ENCODE measurements around the gene CDH4.
"Not testable (repeated sequence)": the region's sequence is repeated elsewhere in the genome, so short reads cannot be mapped to it uniquely, and the experiment has no call there.

CDH4 gene

DNA sequence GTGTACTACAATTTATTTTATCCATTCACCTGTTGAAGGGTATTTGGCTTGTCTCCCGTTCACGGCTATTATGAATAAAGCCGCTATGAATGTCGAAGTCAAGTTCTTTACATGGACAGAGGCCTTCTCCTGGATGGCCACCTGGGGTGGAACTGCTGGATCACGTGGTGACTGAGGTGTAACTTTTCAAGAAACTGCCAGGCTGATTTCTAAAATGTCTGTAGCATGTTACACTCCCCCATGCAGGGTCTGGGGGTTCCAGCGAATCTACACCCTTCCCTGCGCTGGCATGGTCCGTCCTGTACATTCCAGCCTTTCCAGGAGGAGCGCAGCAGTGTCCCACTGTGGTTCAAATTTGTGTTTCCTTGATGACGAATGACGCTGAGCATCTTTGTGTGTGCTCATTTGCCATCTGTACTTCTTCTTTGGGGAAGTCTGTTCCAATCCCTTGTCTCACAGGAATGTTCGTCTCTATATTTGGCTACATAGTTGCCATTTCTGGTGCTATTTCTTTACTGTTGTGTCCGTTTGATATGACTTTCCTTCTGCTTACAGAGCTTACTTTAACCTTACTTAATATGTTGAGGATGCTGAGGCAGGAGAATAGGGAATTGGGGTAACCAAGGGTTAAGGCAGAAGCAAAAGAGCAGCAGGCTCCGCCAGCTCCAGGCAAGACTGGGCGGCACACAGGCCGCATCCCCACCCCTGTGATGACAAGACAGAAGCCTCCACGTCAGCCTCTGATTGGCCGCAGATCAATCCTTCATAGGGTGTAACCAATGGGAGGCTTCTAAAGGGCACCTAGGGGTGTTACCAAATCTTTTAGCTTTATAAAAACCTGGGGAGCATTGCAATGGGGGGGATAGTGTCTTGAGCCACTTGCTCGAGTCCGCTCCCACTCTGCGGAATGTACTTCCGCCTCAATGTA is 707.0 kb downstream of the CDH4 start:
- DNase-seq: no peak

DNA sequence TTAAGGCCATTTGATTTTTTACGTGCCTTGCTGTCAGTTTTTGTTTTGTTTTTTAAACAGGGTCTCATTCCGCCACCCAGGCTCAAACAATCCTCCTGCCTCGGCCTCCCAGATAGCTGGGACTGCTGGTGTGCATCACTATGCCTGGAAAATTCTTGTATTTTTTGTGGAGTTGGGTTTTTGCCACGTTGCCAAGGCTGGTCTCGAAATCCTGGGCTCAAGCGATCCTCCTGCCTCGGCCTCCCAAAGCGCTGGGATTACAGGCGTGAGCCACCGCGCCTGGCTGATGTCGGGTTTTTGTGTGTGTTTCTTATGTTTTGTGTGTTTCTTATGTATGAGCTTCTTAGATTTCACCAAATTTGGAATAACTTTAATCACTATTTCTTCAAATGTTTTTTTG is 708.8 kb downstream of the CDH4 start:
- no peak for DNase-seq

DNA sequence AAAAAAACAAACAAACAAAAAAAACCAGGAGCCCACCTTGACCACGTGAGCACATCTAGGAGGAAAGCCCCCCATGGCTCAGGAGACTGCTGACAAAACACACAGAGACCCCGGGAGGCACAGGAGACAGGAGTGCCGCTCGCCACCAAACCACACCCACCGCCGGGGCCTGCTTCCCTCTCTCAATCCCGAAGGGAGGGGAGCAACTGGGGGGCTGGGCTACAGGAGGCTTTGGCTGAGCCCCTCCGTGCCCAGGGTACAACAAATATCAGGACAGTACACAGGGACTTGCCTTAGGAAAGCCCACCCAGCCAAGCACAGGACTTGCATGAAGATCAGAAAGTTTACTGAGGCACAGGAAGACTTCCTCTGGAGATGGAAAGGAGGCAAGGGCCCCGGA is 711.1 kb downstream of the CDH4 start:
- DNase-seq: no peak

DNA sequence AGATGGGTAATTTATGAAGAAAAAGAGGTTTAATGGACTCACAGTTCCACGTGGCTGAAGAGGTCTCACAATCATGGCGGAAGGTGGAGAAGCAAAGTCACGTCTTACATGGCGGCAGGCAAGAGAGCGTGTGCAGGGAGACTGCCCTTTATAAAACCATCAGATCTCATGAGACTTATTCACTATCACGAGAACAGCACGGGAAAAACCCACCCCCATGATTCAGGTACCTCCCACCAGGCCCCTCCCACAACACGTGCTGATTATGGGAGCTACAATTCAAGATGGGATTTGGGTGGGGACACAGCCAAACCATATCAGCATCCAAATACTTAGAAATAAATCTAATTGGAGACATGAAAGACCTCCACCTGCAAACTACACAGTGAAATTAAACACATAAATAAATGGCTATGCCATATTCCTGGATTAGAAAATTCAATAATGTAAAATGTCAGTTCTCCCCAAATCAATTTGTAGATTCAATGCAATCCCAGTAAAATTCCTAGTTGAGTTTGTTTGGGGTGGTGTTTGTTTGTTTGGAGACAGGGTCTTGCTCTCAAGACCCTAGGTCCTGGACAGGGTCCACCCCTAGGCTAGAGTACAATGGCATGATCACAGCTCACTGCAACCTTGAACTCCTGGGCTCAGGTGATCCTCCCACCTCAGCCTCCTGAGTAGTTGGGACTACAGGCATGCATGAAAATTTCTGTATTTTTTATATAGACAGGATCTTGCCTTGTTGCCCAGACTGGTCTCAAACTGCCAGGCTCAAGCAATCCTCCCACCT is 712.0 kb downstream of the CDH4 start:
- DNase-seq: no peak

DNA sequence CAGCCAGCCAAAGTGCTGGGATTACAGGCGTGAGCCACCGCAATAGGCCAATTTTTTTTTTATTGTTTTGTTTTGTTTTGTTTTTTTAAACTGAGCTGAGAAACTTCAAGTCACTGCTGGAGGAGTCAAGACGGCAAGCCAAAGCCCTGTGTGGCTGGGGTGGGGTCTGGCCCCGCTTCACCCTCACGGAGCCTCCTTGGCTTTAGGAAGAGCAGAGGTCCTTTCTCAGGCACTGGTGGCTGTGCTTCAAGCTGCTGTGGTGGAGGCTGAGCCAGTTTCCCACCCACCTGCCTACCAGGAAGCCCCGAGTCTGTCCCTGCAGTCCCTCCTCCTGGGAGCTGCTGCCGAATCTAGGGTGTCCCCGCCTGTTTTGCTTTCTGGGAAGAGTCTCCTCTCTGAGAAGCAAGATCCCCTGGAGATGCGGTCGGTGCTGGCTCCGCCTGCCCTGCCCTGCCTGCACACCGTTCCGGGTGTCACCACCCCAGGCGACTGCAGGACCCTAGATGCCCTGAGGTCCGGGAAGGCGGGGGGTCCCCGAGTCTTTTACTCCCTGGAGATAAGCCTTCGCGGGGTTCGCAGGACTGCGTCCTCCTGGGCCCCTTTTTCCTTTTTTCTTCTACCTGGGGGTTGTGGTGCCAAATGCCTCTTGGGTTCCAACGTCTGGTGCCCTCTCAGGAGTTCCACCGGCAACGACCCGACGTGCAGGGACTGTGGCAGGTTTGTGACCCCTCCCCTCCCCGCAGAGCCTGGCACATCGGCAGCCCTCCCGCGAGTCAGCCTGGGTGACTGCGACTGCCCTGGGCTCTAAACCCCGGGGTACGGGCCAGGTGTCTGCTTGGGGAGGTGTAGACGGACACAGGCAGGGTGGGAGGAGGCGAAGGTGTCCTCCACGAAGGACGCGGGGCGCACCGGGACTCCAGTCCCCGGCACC is 712.9 kb downstream of the CDH4 start:
- no peak for DNase-seq

DNA sequence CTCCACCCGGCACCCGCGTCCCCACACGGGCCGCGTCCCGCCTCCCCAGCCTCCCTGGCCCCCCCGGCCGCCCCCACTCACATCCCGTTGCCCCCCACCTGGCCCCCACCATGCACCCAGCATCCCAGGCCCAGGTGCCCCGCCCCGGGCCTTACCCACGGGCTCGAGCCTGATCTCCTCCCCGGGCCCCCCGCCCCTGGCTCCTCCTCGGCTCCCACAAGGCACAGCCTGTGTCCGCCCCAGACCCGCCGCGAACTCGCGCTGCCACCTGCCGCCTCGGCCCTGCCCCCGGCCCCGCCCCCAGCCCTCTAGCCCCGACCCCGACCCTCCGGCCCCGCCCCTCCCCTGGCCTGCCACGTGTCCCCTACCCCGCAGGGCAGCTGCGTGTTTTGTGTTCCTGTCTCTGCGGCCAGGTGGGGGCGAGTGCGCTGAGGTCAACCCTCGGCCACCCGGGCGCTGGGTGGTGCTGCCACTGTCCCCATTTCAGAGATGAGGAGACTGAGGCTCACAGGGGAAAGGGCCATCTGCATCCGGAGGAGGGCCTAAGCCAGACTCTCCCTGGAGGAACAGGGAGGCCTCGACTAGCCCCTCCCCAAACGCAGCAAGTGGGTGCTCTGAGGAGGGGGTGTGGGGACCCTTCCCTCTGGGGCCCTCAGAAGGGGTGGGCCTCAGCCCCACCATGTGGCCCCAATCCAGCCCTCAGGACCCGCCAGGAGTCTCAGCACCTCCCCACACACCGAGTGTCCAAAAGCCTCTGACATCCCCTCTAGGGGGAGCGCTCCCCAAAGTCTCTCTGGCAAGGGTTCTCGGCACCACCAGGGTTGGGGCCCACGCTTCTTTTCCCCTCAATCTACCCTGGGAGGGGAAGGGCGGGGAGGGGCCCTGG is 713.8 kb downstream of the CDH4 start:
- DNase-seq: no peak

DNA sequence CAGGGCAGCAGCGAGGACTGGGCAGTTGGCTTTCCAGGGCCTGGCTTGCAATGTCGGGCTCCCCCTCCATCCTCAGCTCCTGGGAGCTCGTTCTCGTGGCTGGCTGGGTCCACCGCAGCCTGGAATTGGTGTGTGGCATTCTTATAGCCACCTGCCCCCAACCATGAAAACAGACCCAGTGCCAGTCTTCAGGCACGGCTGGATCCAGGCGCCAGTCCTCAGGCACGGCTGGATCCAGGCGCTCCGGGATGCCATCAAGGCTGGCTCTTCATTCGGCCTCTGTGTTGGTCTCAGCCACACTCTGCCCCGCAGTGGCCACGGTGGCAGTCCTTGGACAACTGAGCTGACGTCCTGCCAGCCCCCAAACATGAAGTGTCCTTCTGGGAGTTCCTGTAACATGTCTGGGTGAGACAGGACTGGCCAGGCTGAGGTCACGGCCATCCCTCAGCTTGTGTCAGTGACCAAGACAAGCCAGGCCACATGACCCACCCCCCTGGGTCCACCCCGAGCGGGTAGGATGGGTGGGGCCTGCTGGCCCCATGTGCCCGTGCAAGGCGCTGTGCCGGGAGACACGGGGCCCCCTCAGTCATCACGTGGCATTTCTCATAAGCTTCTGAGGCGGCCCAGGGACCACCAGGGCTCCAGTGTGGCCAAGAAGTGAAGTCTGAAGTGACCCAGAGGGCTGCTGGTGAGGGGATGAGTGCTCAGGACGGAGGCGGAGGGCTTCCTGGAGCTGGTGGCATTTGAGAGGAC is 714.6 kb downstream of the CDH4 start:
- DNase-seq: no peak

DNA sequence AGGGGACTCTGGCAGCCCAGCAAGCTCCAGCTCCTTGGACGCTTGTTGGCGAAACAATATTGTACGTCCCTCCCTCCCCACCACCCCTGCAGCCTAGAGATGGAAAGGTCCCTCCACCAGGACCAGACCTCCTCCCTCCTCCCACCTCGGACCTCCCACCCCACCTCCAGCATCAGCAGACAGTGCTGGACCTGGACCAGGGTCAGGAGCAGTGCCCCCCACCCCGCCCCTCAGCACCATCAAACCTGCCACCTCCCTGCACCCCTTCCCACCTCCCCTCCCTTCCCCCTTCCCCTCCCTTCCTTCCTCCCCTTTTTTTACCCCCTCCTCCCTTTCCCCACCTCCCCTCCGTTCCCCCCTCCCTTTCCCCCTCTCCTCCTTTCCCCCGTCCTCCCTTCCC is 715.2 kb downstream of the CDH4 start:
- DNase-seq: no peak

DNA sequence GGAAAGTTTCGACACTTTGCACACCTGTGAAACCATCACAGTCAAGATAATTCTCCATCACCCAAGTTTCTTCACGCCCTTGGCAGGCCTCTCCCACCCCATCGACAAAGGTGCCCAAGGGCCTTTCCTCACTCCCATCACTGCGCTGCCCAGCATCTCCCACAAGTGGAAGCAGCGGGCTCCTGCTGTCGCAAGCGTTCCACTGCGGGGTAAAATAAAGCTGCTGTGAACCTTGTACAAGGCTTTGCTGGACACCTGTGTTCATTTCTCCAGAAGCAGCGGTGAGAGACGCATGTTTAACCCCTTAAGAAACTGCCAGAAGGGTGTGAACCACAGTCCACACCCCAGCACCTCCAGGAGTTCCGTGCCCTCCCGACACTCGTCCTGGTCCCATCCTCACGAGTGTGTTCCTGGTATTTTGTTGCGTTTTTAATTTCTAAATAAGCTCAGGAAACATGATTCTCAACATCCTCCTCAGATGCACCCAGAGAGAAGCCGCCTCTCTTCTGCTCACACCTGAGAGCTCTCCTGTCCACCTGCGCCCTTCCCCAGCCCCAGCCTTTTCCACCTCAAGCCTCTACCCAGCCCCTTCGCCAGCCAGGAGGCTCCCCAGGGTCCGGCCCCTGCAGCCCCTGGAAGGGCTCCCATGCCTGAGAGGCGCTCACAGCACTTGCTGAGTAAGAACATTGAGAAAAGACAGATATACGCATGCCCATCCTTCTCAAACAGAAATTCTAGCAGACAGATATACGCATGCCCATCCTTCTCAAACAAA is 716.2 kb downstream of the CDH4 start:
- DNase-seq: no peak

DNA sequence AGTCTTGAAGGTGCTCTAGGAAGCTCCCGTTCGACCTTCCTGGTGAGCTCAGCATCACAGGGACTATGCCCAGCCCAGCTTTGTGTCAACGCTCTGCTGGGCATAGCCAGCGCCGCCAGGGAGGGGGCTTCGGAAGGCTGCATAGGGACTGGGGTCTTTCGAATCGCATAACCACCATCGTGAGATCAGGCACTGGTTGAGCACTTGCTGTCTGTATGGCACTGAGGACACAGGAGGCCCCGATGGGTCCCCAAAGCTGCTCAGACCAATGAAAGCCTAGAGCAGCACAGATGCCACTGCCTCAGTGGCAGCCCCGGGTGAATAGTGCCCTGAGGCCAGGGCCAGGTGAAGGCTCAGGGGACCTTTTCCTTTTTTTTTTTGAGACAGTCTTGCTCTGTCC is 716.9 kb downstream of the CDH4 start:
- no peak for DNase-seq

DNA sequence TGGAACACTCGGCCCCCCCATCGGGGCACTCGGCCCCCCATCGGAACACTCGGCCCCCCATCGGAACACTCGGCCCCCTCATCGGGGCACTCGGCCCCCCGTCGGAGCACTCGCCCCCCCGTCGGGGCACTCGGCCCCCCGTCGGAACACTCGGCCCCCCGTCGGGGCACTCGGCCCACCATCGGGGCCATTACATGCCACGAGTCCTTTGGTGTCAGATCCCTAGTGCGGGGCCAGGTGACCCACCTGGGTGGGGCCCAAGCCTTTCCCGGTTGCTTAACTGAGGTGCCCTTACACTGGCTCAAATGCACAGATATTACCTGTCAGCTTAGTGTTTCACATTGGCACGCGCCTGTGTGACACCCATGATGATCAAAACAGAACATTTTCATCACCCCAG is 717.7 kb downstream of the CDH4 start:
- DNase-seq: no peak

DNA sequence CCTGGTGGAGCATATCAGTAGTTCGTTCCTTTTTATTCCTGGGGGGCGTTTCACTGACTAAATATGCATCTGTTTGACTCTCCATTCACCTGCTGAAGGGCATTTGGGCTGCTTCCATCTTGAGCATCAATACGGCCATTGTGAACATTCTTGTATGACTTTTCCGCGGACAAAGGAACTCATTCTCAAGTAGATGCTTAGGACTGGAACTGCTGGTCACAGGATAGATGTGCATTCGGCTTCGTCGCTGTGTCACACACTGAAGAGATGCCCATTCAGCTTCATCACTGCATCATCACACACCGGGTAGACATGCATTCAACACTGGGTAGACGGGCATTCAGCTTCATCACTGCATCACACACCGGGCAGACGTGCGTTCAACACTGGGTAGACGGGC is 718.3 kb downstream of the CDH4 start:
- DNase-seq: no peak

DNA sequence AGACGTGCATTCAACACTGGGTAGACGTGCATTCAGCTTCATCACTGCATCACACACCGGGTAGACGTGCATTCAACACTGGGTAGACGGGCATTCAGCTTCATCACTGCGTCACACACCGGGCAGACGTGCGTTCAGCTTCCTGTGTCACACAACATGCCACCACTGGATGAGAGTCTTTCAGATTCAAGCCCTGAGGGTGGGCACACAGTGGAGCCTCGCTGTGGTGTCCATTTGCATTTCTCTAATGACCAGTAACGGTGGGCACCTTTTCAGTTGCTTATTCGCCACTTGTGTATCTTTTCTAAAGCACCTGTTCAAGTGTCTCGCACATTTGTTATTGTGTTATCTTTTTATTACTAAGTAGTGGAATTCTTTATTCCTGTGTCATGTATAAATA is 719.5 kb downstream of the CDH4 start:
- DNase-seq: not testable (repeated sequence)

DNA sequence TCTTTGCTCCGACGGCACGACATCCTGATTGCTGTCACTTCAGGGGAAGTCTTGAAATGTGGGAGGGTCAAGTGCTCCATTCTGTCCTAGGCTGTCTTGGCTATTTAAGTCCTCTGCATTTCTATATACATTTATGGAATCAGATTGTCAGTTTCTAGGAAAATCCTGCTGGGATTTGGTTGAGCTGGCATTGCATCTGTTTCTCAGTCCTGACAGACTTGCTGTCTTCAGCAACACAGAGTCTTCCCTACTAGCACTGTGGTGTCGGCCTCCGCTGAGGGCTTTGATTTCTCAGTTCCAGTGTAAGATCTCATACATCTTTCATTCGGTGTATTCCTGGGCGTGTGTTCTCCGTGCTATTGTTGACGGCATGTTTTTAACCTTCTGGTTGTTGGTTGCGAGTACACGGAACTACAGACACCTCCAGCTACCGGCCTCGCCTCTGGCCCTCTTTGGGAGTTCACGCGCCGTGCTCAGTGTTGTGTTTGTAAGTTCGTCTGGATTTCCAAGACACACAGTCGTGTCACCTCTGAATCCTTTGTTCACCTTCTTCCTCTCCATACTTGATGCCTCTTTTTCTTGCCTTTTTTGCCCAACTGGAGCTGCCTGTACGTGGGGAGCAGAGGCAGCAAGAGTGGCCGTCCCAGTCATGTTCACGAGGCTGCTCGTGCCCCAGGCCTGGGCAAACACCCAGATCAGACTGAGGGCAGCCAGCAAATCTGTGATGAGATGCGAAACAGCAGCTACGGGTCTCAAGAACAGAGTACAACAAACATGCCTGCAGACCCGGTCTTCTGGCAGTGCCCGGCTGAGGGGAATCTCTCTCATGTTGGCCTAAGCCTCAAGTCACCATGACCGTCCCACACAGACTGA is 720.8 kb downstream of the CDH4 start:
- DNase-seq: no peak

DNA sequence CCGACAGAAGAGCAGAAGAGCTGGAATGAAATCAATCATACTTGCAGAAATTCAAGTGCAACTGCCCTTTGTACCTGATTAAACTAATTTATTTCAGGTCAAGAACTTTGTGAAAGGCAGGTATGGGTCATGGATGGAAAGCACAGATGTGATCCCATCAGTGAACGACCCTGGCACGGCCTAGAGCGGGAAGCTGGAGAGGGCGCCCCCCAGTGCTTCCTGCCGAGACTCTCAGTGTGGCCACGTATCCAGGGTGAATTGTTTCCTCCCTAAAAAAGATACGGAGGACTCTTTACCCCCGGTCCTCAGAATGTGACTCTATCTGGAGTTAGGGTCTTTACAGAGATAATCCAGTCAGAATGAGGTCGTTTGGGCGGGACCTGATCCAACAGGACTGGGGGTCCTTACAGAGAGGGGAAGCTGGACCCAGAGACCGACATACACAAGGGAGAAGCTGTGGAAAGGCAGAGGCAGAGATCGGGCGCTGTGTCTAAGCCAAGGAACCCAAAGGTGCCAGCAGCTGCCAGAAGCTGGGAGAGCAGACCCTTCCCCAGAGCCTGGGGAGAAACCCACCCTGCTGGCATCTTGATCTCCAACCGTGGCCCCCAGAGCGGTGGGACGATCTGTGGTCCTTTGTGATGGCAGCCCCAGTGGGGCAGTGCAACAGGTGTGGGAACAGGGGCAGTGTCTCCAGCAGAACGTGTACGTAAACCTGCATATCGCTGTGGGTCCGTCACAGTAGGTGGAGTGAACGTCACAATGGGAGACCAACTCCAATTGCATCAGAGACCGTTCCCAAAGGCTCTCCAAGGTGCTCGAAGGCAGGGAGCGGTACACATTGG is 721.7 kb downstream of the CDH4 start:
- DNase-seq: no peak

DNA sequence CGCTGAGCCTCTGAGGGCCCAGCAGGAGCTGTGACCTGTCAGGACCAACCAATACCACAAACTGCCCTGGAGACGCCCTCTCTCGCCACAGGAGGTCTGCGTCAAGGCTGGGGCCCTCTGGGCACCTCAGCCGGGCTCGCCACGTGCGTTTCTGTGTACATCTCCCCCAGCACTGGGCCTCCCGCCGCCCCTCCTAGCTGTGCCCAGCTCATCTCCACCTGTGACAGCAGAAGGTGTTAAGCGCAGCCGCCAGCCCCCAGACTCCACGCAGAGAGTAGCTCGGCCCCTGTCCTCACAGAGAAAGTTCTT is 722.2 kb downstream of the CDH4 start:
- DNase-seq: no peak

DNA sequence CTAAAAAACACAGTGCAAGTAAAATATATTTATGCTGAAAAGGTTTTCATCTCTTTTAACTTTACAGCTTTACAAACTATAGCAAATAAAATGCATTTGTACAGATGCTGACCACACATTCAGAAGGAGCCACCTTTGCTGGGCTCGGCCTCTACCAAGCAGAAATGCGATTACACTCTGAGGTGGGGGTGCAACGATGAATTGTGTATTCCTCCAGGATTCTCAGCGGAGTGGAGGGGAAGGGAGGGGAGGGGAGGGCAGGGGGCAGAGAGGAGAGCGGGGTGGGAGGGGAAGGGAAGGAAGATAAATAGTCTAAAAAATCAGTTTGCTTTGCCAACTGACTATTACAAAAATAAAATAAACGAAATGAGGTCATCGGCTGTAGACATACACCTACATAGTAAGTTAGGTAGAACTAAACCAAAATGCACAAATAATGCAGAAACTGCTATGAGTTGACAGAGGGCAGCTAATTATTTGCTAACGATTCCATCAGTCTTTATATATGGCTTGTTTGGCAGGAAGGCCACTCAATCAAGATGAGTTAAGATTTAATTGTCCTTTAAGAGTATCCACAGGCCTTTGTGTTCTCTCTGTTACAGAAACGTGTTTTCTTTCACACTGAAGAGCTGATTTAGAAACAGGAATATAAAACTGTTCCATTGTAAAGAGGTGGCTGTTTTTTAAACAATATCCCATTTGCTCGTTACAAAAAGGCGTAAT is 723.5 kb downstream of the CDH4 start:
- no peak for DNase-seq

DNA sequence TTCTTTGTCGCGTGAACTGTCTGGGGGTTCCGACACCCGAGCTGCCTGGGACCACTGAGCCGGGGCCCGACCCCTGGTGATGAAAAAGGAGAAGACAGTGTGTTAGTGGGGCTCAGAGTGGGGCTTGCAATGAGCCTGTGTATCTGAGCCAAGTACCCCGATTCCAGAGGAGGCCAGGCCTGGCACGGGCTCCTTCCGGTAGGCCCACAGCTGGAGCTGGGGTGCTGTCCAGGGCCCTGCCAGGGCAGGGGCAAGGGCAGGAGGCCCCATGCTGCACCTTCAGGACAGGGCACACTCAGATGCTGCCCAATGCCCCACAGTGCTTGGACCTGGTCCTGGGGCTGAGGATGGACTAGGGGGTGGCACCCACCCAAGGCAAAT is 724.2 kb downstream of the CDH4 start:
- DNase-seq: no peak
